Adrenal gland (tissue), 12 donors: Measurements from ENCODE around the gene PELI1. TPM values are rescaled to one million over a fixed set of nuclear protein-coding genes. Genes with fewer than 3 reads are reported as not detected.

ENCODE experiments used
- DNase-seq, 7 donors: peaks; one replicate each; pipeline ENCODE4 v3.0.0-alpha.2; 2019 to 2020
- H3K27ac ChIP-seq, 5 donors: fragments of 200-600 bp; sonication (generic) in 4 of 5; 1 replicate in 3 of 5; 2 replicates in 2 of 5; pipeline versions ENCODE4 v1.5.1 to v1.8.0; 2016 to 2020; ENCODE audit warnings: mild to moderate bottlenecking in 1 of 5
- H3K27me3 ChIP-seq: fragments of 200-600 bp; 2 replicates; pipeline ENCODE4 v1.8.0; 2021
- H3K36me3 ChIP-seq, 2 donors: fragments of 200-600 bp; replicated peaks in 1 of 2; 1 replicate in 1 of 2; 2 replicates in 1 of 2; pipeline versions ENCODE4 v1.5.1 to v1.8.0; 2018 to 2022
- H3K4me1 ChIP-seq, 2 donors: fragments of 200-600 bp; replicated peaks in 1 of 2; 1 replicate in 1 of 2; 2 replicates in 1 of 2; pipeline versions ENCODE4 v1.5.1 to v1.8.0; 2018 to 2021
- H3K4me3 ChIP-seq, 4 donors: fragments of 200-600 bp; sonication (generic) in 3 of 4; one replicate each; pipeline ENCODE4 v1.5.1; 2016 to 2018
- H3K9me3 ChIP-seq, 3 donors: fragments of 200-600 bp; sonication (generic) in 1 of 3; replicated peaks in 1 of 3; 1 replicate in 2 of 3; 2 replicates in 1 of 3; pipeline versions ENCODE4 v1.5.1 to v1.8.0; 2016 to 2021
- POLR2A ChIP-seq, 2 donors: fragments of 450-650 bp; IDR thresholded peaks; one replicate each; pipeline ENCODE4 v1.6.1; 2017; ENCODE audit warnings: antibody characterized with exemption in 2 of 2, mild to moderate bottlenecking in 2 of 2, moderate library complexity in 1 of 2
- WGBS, 4 donors: extraction: QIAGEN DNeasy Blood & Tissue Kit in 2 of 4; methylation state at CpG; one replicate each; pipeline versions ENCODE4 v1.1.5 to v1.1.7; 2013 to 2017; 5-methylcytosine and 5-hydroxymethylcytosine counted together
- intact Hi-C, 2 donors: fragments of 100-400 bp; cut with DNase I; formaldehyde crosslinking; loops; one replicate each; pipeline versions ENCODE4 v1.14.1 to v1.15.0; 2022 to 2023
- polyA plus RNA-seq, 3 donors: library from polyadenylated mRNA; stranded (reverse); fragments of 200-250 nt in 2 of 3; fragments of 350-450 nt in 1 of 3; fragmentation: Illumina TruSeq in 1 of 3; extraction: RNeasy Lipid Tissue Mini Kit (QIAGEN cat#74804) in 1 of 3; gene quantifications; one replicate each; pipeline ENCODE4 v1.2.3, GENCODE V29; 2013 to 2014
- total RNA-seq, 9 donors: library from RNA; depleted of rRNA in 4 of 9; stranded (reverse); fragments of >200 nt in 4 of 9; fragments of 120-200 nt in 1 of 9; fragmentation: NEBNext Ultra II Directional in 1 of 9; extraction: Animal tissue kit (Norgen Biotek cat#: 25700) in 1 of 9; gene quantifications; one replicate each; pipeline versions ENCODE4 v1.1.0 to v1.2.4, GENCODE V29; 2013 to 2023
- TF ChIP-seq, protein P1 (sequence below), 6 experiments: fragments of 450-650 bp in 4 of 6; fragments of 200-600 bp in 2 of 6; sonication (generic) in 1 of 6; IDR thresholded peaks; 1 replicate in 5 of 6; 2 replicates in 1 of 6; pipeline versions ENCODE4 v1.5.1 to v1.8.0; 2016 to 2021; ENCODE audit warnings: antibody characterized with exemption in 6 of 6, mild to moderate bottlenecking in 2 of 6, moderate library complexity in 1 of 6
- donor health status: healthy with polysubstance abuse.
- donor health status: Bipolar disorder and iron deficiency.
- donor health status: DM: yes; HTN: yes; CAD: no.
- donor health status: DM: no; HTN: no; CAD: no.
- donor health status: DM: no; HTN: no; CAD: no.
- donor health status: DM: yes; HTN: yes; CAD: no.

The PELI1 gene
- total and polyA plus RNA-seq, 12 donors: 6.3 to 32.9 (median 13.7) TPM

DNA sequence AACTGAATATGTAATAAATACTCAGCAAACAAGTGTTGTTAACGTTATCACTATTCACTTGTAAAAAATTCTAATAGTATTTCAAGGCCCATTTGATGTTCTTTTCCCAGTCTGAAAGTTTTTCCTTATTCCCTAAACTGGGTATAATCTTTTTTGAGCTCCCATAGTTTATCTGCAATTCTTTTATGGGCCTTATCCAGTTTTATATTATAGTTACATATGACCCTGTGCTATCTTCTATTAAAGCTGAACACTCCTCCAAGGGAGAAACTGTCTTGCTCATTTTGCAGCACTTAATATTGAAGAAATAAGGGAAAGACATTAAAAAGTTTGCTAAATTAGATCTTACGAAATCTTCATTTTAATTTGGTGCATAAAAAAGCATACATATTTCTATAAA, 13.9 kb downstream of the PELI1 start:
- Histone ChIP-seq H3K4me1 (peaks cover 0 to 35% of the 10 kb centered on the region in 2 donors), H3K27me3 (no peaks in the 10 kb centered on the region), H3K9me3 (no peaks in the 10 kb centered on the region), H3K36me3 (no peaks in the 10 kb centered on the region), H3K27ac (no peak overlapping the region), H3K4me3 (no peak overlapping the region)
- intact Hi-C loops: no loop called here
- 93 to 96% (median 94%) methylated on average over 2 of the region's 2 CpGs for WGBS, 4 donors
- no peak for DNase-seq
- TF ChIP-seq, protein P1, sequence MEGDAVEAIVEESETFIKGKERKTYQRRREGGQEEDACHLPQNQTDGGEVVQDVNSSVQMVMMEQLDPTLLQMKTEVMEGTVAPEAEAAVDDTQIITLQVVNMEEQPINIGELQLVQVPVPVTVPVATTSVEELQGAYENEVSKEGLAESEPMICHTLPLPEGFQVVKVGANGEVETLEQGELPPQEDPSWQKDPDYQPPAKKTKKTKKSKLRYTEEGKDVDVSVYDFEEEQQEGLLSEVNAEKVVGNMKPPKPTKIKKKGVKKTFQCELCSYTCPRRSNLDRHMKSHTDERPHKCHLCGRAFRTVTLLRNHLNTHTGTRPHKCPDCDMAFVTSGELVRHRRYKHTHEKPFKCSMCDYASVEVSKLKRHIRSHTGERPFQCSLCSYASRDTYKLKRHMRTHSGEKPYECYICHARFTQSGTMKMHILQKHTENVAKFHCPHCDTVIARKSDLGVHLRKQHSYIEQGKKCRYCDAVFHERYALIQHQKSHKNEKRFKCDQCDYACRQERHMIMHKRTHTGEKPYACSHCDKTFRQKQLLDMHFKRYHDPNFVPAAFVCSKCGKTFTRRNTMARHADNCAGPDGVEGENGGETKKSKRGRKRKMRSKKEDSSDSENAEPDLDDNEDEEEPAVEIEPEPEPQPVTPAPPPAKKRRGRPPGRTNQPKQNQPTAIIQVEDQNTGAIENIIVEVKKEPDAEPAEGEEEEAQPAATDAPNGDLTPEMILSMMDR (IDR thresholded peaks at IDR 0.05): no peak
- no peak for TF ChIP-seq POLR2A (IDR thresholded peaks at IDR 0.05)

DNA sequence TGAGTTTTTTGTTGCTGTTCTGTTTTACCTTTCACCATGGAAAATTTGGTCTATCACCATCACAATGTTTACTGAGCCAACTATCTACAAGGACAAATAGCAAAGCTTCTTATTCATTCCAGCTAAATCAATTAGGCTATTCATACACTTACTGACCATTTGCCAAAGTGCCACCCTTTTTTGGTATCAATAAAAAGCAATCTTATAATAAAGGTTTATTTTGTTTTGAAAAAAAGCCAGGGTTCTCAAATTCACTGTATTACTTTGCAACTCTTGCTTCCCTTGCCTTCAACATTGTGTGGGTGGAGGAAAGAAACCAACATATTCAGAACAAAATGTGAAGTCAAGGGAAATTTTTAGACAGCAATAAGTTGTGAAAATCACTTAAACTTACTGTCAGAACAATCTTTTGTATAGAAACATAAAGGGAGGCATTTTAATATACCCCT, 15.3 kb downstream of the PELI1 start:
- no peak overlapping the region for H3K27ac ChIP-seq
- H3K36me3 ChIP-seq: no peaks in the 10 kb centered on the region
- peaks cover 0 to 27% of the 10 kb centered on the region in 2 donors for H3K4me1 ChIP-seq
- TF ChIP-seq, protein P1 (IDR thresholded peaks at IDR 0.05): no peak
- no peak for TF ChIP-seq POLR2A (IDR thresholded peaks at IDR 0.05)
- DNase-seq: no peak
- no peaks in the 10 kb centered on the region for H3K27me3 ChIP-seq
- H3K4me3 ChIP-seq: no peak overlapping the region
- intact Hi-C loops: no loop called here
- no peaks in the 10 kb centered on the region for H3K9me3 ChIP-seq

DNA sequence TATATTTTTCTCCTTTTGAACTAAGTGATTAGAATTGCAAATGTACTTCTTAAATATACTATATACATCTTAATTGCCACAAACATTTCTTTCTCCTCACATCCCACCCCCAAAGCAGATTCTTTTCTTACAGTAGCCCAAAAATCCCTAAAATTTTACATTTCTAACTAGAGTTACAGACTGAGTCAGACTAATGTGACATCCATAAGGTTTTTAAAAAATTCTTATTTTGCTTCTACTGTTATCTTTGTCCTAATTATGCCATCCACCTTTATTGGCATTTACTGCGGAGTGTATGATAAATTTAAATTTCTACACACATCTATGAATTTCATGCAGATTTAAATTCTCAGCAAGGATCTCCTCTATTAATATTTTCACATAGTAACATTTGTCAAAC, 15.8 kb downstream of the PELI1 start:
- Histone ChIP-seq H3K4me1 (peaks cover 0 to 27% of the 10 kb centered on the region in 2 donors), H3K36me3 (no peaks in the 10 kb centered on the region), H3K27ac (no peak overlapping the region), H3K9me3 (no peaks in the 10 kb centered on the region), H3K27me3 (no peaks in the 10 kb centered on the region), H3K4me3 (no peak overlapping the region)
- intact Hi-C loops: no loop called here
- 94 to 99% (median 95%) methylated on average over 1 of the region's 1 CpG for WGBS, 4 donors
- DNase-seq: no peak
- TF ChIP-seq, protein P1 (IDR thresholded peaks at IDR 0.05): no peak
- TF ChIP-seq POLR2A (IDR thresholded peaks at IDR 0.05): no peak

DNA sequence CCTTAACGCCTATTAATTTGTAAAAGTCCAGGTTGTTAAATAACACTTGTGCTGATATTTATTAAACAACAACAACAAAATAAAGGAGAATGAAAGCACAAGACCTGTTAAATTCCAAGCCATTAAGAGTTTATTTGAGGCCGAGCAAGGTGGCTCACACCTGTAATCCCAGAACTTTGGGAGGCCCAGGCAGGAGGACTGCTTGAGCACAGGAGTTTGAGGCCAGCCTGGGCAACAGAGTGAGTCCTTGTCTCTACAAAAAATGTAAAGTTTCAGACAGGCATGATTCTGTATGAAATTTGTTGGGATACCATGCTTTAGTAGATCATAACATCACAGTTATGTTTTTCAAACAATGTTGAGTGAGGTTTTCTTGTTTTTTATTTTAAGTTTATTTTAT, 17.1 kb downstream of the PELI1 start:
- Histone ChIP-seq H3K9me3 (no peaks in the 10 kb centered on the region), H3K4me3 (no peak overlapping the region), H3K27ac (no peak overlapping the region), H3K4me1 (peaks cover 0 to 27% of the 10 kb centered on the region in 2 donors), H3K36me3 (no peaks in the 10 kb centered on the region), H3K27me3 (no peaks in the 10 kb centered on the region)
- no peak for TF ChIP-seq POLR2A (IDR thresholded peaks at IDR 0.05)
- TF ChIP-seq, protein P1 (IDR thresholded peaks at IDR 0.05): no peak
- intact Hi-C loops: no loop called here
- 93 to 98% (median 98%) methylated on average over 2 of the region's 2 CpGs for WGBS, 4 donors
- no peak for DNase-seq
